DOHH2 (cell line): ENCODE data around the gene RPL37A.

Experiments
- H3F3A ChIP-seq: fragments of 200-600 bp; sonication (generic), shearing (Covaris generic); 2 replicates; pipeline ENCODE4 v1.6.0; 2016; ENCODE audit warnings: antibody characterized with exemption, mild to moderate bottlenecking; ENCODE audit not compliant: control insufficient read depth, insufficient read depth
- H3K27ac ChIP-seq: fragments of 200-600 bp; sonication (generic); 2 replicates; pipeline ENCODE4 v1.5.1; 2014; ENCODE audit warnings: low read depth, mild to moderate bottlenecking, low read length, moderate library complexity
- H3K27me3 ChIP-seq: fragments of 200-600 bp; sonication (generic); 2 replicates; pipeline ENCODE4 v1.6.1; 2014; ENCODE audit warnings: mild to moderate bottlenecking, low read length, mixed read lengths; ENCODE audit not compliant: control insufficient read depth
- H3K36me3 ChIP-seq: fragments of 200-600 bp; sonication (generic); 2 replicates; pipeline ENCODE4 v1.6.1; 2014; ENCODE audit warnings: mild to moderate bottlenecking, low read length, moderate library complexity, mixed read lengths; ENCODE audit not compliant: control insufficient read depth
- H3K4me1 ChIP-seq: fragments of 200-600 bp; sonication (generic); 2 replicates; pipeline ENCODE4 v1.6.1; 2014; ENCODE audit warnings: mild to moderate bottlenecking, low read length, mixed read lengths; ENCODE audit not compliant: control insufficient read depth
- H3K4me2 ChIP-seq: fragments of 200-600 bp; sonication (generic); 2 replicates; pipeline ENCODE4 v1.6.0; 2014; ENCODE audit warnings: mild to moderate bottlenecking, low read length, moderate library complexity
- H3K4me3 ChIP-seq: fragments of 200-600 bp; sonication (generic); 2 replicates; pipeline ENCODE4 v1.5.1; 2014; ENCODE audit warnings: mild to moderate bottlenecking, low read length, mixed read lengths
- H3K79me2 ChIP-seq: fragments of 200-600 bp; sonication (generic); 2 replicates; pipeline ENCODE4 v1.6.1; 2014; ENCODE audit warnings: mild to moderate bottlenecking, low read length, mixed read lengths; ENCODE audit not compliant: control insufficient read depth
- H3K9me2 ChIP-seq: fragments of 200-600 bp; sonication (generic); replicated peaks from 2 replicates; pipeline ENCODE4 v1.6.1; 2014; ENCODE audit warnings: mild to moderate bottlenecking, low read length, mixed read lengths; ENCODE audit not compliant: control insufficient read depth
- H3K9me3 ChIP-seq: fragments of 200-600 bp; sonication (generic); 2 replicates; pipeline ENCODE4 v1.6.1; 2014; ENCODE audit warnings: antibody characterized with exemption, low read length, mixed read lengths; ENCODE audit not compliant: control insufficient read depth, insufficient read depth
- H4K20me1 ChIP-seq: fragments of 200-600 bp; sonication (generic); 2 replicates; pipeline ENCODE4 v1.6.0; 2014; ENCODE audit warnings: low read depth, mild to moderate bottlenecking, antibody characterized with exemption, low read length, moderate library complexity; ENCODE audit not compliant: control insufficient read depth, insufficient read depth
- EZH2phosphoT487 ChIP-seq: fragments of 200-600 bp; sonication (generic); IDR thresholded peaks from 2 replicates; pipeline ENCODE4 v1.6.1; 2017; ENCODE audit warnings: borderline replicate concordance, mild to moderate bottlenecking, antibody characterized with exemption, low read length, moderate library complexity, mixed read lengths
- TF ChIP-seq, protein P1 (sequence below): fragments of 200-600 bp; sonication (generic); IDR thresholded peaks from one replicate; pipeline ENCODE4 v1.5.1; 2014; ENCODE audit warnings: antibody characterized with exemption, mild to moderate bottlenecking, low read depth, low read length; ENCODE audit not compliant: poor library complexity, severe bottlenecking

Gene RPL37A

DNA sequence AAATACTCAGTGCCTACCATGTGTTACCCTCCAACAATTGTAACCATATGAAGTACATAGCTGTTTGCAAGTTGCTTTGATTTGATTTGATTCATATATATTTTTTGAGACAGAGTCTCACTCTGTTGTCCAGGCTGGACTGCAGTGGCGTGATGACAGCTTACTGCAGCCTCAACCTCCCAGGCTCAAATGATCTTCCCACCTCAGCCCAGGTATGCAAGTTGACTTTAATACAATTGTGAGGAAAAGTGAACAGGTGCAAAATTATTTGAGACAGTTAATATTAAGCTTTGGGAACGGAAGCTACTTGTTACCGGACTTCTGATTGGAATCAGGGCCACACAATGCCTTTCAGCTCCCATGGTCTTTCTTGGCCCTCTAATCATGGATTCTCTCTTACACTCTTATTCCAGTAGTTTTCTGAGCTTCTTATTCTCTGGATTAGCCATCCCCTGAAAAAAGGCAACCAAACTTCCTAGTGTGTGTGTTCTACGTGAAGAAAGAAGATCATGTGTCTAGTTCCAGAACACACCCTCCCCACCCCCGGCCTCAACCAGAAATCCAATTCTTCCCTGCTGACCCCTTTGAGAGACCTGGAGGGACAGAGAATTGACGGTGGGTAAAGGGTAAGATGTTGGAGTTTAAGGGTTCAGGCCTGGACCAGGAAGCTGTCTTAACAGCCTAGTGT, 1.1 kb upstream of the RPL37A start:
- H3F3A ChIP-seq, result peaks cover 57% of the 10 kb centered on the region
- H3K27ac ChIP-seq, result peak overlapping the region; percentile 77
- H3K79me2 ChIP-seq, result peaks cover 80% of the 10 kb centered on the region

DNA sequence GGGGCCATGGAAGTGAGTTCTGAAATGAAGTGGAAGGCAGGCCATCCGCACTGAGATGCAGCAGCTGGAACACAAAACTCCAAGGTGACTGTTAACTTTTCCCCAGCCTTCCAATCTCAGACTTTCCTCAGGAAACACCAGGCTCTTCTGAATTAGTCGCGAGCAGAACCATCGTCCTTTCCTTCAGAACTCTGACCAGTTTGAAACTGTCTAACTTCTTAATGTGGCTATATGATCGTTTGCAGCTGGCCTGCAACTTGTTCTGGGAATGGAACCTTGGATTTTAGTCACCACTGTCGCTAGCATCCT, 620 bp upstream of the RPL37A start:
- Histone ChIP-seq H3K79me2 (peaks cover 83% of the 10 kb centered on the region), H3K27ac (peak overlapping the region; percentile 77), H3K4me1 (peaks cover 80% of the 10 kb centered on the region), H3K36me3 (peaks cover 57% of the 10 kb centered on the region), H3F3A (peaks cover 57% of the 10 kb centered on the region), H3K9me3 (no peaks in the 10 kb centered on the region), H3K27me3 (no peaks in the 10 kb centered on the region), H3K4me3 (peak overlapping the region; percentile 91), H4K20me1 (peaks cover 32% of the 10 kb centered on the region; the same call in 1 of the 2 replicates), H3K4me2 (peak overlapping the region; percentile 89), H3K9me2 (no peaks in the 10 kb centered on the region)
- TF ChIP-seq EZH2phosphoT487, result no peak
- TF ChIP-seq, protein P1, sequence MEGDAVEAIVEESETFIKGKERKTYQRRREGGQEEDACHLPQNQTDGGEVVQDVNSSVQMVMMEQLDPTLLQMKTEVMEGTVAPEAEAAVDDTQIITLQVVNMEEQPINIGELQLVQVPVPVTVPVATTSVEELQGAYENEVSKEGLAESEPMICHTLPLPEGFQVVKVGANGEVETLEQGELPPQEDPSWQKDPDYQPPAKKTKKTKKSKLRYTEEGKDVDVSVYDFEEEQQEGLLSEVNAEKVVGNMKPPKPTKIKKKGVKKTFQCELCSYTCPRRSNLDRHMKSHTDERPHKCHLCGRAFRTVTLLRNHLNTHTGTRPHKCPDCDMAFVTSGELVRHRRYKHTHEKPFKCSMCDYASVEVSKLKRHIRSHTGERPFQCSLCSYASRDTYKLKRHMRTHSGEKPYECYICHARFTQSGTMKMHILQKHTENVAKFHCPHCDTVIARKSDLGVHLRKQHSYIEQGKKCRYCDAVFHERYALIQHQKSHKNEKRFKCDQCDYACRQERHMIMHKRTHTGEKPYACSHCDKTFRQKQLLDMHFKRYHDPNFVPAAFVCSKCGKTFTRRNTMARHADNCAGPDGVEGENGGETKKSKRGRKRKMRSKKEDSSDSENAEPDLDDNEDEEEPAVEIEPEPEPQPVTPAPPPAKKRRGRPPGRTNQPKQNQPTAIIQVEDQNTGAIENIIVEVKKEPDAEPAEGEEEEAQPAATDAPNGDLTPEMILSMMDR, result no peak

More for the DNA sequence above, 1.1 kb upstream of the RPL37A start:
- TF ChIP-seq EZH2phosphoT487, result no peak
- TF ChIP-seq, protein P1, result no peak
- Histone ChIP-seq H3K9me3 (no peaks in the 10 kb centered on the region), H3K4me3 (peak overlapping the region; percentile 91), H3K4me1 (peaks cover 80% of the 10 kb centered on the region), H3K27me3 (no peaks in the 10 kb centered on the region), H3K36me3 (peaks cover 52% of the 10 kb centered on the region), H4K20me1 (peaks cover 28% of the 10 kb centered on the region; the same call in 1 of the 2 replicates), H3K4me2 (peak overlapping the region; percentile 89), H3K9me2 (no peaks in the 10 kb centered on the region)

DNA sequence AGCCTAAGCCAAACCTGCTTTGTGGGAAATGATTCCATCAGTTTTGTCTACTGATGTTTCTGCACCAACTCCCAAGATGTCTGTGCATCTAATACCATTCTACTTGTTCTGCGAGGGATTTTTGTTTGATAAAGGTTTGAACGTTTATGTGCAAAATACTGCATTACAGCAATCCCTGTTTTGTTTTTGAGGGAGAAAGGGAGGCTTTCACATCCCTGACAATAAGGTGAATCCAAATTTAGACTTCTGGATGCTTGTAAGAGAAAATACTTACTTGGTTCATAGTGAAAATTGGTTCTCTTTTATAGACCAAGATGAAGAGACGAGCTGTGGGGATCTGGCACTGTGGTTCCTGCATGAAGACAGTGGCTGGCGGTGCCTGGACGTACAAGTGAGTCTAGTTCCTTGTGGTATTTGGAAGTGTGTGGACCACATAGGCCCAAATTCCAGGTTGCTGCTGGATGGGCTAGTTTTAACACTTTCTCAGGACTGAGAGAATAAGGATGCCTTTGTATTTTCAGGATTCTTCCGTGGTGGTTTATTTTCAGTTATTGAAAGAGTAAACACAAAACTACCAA, 1.1 kb downstream of the RPL37A start:
- H3K79me2 ChIP-seq, result peaks cover 80% of the 10 kb centered on the region
- H4K20me1 ChIP-seq, result peaks cover 40% of the 10 kb centered on the region; the same call in 1 of the 2 replicates
- peaks cover 67% of the 10 kb centered on the region for H3K4me1 ChIP-seq
- H3F3A ChIP-seq, result peaks cover 61% of the 10 kb centered on the region
- peak overlapping the region; percentile 91 for H3K4me3 ChIP-seq
- H3K9me2 ChIP-seq, result no peaks in the 10 kb centered on the region
- H3K9me3 ChIP-seq, result no peaks in the 10 kb centered on the region
- TF ChIP-seq, protein P1, result no peak
- peak overlapping the region; percentile 77 for H3K27ac ChIP-seq
- H3K27me3 ChIP-seq, result no peaks in the 10 kb centered on the region
- peaks cover 72% of the 10 kb centered on the region for H3K36me3 ChIP-seq
- peak overlapping the region; percentile 89 for H3K4me2 ChIP-seq
